Measurements from ENCODE around the gene INPP5A.

DNA sequence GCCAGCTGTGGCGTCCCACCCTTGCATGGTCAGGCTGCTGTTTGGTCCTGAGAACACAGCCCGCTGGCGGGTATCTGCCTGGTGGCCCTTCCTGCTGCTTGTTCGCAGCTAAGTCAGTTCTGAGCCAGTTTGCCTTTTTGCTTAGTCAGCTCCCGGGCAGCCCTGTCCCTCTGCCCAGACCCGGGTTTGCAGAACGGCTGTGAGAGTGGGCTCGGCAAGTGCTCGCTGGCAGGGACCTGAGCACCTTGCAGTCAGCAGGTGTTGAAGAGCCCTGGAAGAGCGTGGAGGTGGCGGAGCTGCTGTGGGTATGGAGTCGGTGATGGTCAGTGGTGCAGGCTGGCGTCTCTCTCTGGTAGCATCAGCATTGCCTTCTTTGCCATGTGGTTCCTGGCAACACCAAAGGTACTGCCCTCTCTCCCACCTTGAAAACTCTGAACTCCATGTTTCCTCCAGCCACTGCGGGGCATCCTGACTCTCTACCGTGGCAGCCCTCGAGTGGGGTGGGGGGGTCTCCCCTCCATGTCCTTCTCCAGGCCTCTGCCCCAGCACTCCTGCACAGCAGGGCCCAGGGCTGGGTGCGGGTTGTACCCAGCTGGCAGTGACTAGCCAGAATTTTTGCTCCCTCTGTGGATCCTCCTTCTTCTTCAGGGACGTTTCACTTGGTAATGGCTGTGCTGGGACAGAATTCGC is 4.6 kb downstream of the INPP5A start:
- TF ChIP-seq, protein P1, sequence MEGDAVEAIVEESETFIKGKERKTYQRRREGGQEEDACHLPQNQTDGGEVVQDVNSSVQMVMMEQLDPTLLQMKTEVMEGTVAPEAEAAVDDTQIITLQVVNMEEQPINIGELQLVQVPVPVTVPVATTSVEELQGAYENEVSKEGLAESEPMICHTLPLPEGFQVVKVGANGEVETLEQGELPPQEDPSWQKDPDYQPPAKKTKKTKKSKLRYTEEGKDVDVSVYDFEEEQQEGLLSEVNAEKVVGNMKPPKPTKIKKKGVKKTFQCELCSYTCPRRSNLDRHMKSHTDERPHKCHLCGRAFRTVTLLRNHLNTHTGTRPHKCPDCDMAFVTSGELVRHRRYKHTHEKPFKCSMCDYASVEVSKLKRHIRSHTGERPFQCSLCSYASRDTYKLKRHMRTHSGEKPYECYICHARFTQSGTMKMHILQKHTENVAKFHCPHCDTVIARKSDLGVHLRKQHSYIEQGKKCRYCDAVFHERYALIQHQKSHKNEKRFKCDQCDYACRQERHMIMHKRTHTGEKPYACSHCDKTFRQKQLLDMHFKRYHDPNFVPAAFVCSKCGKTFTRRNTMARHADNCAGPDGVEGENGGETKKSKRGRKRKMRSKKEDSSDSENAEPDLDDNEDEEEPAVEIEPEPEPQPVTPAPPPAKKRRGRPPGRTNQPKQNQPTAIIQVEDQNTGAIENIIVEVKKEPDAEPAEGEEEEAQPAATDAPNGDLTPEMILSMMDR (IDR thresholded peaks at IDR 0.05 in 2 of 3, conservative IDR thresholded peaks at IDR 0.05 in 1 of 3; ENCODE audit: borderline replicate concordance in 1 of 3, insufficient read depth in 1 of 3, low read depth in 2 of 3, low read length in 2 of 3) = no peak
- TF ChIP-seq POLR2A (IDR thresholded peaks at IDR 0.05; ENCODE audit: borderline replicate concordance, extremely low read depth, insufficient read depth, insufficient read length) (no peak), EZH2 (IDR thresholded peaks at IDR 0.05) (no peak), RAD21 (IDR thresholded peaks at IDR 0.05; ENCODE audit: low read depth) (no peak), SP1 (IDR thresholded peaks at IDR 0.05; ENCODE audit: low read depth) (no peak), POLR2AphosphoS5 (IDR thresholded peaks at IDR 0.05; ENCODE audit: low read depth, low read length) (no peak), SIN3A (IDR thresholded peaks at IDR 0.05; ENCODE audit: low read depth) (no peak), ZFX (IDR thresholded peaks at IDR 0.05) (no peak), TCF7L2 (IDR thresholded peaks at IDR 0.05; ENCODE audit: borderline replicate concordance, extremely low read depth, insufficient read depth, insufficient read length) (no peak), ZNF274 (IDR thresholded peaks at IDR 0.05; ENCODE audit: low read depth, low read length) (no peak), YY1 (IDR thresholded peaks at IDR 0.05; ENCODE audit: extremely low read depth, insufficient replicate concordance, low read depth, low read length) (no peak), JUND (IDR thresholded peaks at IDR 0.05) (no peak)
- TF ChIP-seq, protein P2, sequence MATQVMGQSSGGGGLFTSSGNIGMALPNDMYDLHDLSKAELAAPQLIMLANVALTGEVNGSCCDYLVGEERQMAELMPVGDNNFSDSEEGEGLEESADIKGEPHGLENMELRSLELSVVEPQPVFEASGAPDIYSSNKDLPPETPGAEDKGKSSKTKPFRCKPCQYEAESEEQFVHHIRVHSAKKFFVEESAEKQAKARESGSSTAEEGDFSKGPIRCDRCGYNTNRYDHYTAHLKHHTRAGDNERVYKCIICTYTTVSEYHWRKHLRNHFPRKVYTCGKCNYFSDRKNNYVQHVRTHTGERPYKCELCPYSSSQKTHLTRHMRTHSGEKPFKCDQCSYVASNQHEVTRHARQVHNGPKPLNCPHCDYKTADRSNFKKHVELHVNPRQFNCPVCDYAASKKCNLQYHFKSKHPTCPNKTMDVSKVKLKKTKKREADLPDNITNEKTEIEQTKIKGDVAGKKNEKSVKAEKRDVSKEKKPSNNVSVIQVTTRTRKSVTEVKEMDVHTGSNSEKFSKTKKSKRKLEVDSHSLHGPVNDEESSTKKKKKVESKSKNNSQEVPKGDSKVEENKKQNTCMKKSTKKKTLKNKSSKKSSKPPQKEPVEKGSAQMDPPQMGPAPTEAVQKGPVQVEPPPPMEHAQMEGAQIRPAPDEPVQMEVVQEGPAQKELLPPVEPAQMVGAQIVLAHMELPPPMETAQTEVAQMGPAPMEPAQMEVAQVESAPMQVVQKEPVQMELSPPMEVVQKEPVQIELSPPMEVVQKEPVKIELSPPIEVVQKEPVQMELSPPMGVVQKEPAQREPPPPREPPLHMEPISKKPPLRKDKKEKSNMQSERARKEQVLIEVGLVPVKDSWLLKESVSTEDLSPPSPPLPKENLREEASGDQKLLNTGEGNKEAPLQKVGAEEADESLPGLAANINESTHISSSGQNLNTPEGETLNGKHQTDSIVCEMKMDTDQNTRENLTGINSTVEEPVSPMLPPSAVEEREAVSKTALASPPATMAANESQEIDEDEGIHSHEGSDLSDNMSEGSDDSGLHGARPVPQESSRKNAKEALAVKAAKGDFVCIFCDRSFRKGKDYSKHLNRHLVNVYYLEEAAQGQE (IDR thresholded peaks at IDR 0.05; ENCODE audit: low read depth) = no peak
- TF ChIP-seq, protein P3, sequence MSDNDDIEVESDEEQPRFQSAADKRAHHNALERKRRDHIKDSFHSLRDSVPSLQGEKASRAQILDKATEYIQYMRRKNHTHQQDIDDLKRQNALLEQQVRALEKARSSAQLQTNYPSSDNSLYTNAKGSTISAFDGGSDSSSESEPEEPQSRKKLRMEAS (IDR thresholded peaks at IDR 0.05) = no peak
